Choroid plexus epithelial cell (primary cell): ENCODE results near the gene CDK5RAP1.

Experiments used
- DNase-seq: peaks from one replicate; pipeline ENCODE4 v3.0.0-alpha.2; 2010; ENCODE audit warnings: low read depth
- H3K4me3 ChIP-seq: 2 replicates; pipeline ENCODE4 v1.5.1; 2011; ENCODE audit warnings: low read depth, mild to moderate bottlenecking, control low read depth, low read length, moderate library complexity
- CTCF ChIP-seq: conservative IDR thresholded peaks from 2 replicates; pipeline ENCODE4 v1.5.1; 2011; ENCODE audit warnings: low read depth, mild to moderate bottlenecking, control low read depth, inconsistent platforms, low read length, moderate library complexity

Gene CDK5RAP1

GRCh38 chr20:33412484-33412838, 11.1 kb upstream of the CDK5RAP1 start:
- no peak for TF ChIP-seq CTCF
- no peak overlapping the region for H3K4me3 ChIP-seq
- DNase-seq, result no peak

- DNase-seq, result no peak
- no peak for TF ChIP-seq CTCF
- H3K4me3 ChIP-seq, result no peak overlapping the region
Observed at GRCh38 chr20:33411711-33412483, 10.6 kb upstream of the CDK5RAP1 start.

- no peak overlapping the region for H3K4me3 ChIP-seq
- no peak for DNase-seq
- no peak for TF ChIP-seq CTCF
Observed at GRCh38 chr20:33411242-33411641, 9.9 kb upstream of the CDK5RAP1 start.

GRCh38 chr20:33410081-33410742, 8.9 kb upstream of the CDK5RAP1 start:
- no peak for DNase-seq
- no peak for TF ChIP-seq CTCF

GRCh38 chr20:33408716-33409654, 7.7 kb upstream of the CDK5RAP1 start:
- DNase-seq, result no peak
- TF ChIP-seq CTCF, result no peak
- no peak overlapping the region for H3K4me3 ChIP-seq

More at GRCh38 chr20:33410081-33410742, 8.9 kb upstream of the CDK5RAP1 start:
- no peak overlapping the region for H3K4me3 ChIP-seq

GRCh38 chr20:33408313-33408712, 7.0 kb upstream of the CDK5RAP1 start:
- H3K4me3 ChIP-seq, result no peak overlapping the region
- TF ChIP-seq CTCF, result no peak
- DNase-seq, result no peak
